Testis (tissue), 2 donors: ENCODE results near the gene PRKAR1B.

Experiments
- POLR2A ChIP-seq: fragments of 450-650 bp; IDR thresholded peaks from one replicate; pipeline ENCODE4 v1.6.1; 2017; ENCODE audit warnings: antibody characterized with exemption, mild to moderate bottlenecking, moderate library complexity
- TF ChIP-seq, protein P1 (sequence below), 3 experiments: fragments of 450-650 bp in 2 of 3; fragments of 200-600 bp in 1 of 3; sonication (generic) in 1 of 3; IDR thresholded peaks; one replicate each; pipeline ENCODE4 v1.5.1; 2016 to 2019; ENCODE audit warnings: antibody characterized with exemption in 3 of 3, mild to moderate bottlenecking in 2 of 3, moderate library complexity in 1 of 3

DNA sequence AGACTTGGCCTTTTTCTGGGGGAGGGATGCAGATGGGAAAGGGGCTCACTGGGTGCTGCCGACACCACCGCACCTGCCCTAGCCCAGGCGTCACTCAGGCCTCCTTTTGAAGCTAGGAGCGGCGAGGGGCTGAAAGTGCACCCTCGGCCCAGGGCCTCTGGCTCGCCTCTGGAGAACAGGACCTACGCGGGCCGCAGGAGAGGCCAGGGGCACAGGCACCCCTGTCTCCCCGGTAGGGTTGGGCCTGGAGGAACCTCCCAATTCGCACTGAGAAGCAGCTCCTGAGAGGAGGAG is 46.5 kb upstream of the PRKAR1B start:
- TF ChIP-seq, protein P1, sequence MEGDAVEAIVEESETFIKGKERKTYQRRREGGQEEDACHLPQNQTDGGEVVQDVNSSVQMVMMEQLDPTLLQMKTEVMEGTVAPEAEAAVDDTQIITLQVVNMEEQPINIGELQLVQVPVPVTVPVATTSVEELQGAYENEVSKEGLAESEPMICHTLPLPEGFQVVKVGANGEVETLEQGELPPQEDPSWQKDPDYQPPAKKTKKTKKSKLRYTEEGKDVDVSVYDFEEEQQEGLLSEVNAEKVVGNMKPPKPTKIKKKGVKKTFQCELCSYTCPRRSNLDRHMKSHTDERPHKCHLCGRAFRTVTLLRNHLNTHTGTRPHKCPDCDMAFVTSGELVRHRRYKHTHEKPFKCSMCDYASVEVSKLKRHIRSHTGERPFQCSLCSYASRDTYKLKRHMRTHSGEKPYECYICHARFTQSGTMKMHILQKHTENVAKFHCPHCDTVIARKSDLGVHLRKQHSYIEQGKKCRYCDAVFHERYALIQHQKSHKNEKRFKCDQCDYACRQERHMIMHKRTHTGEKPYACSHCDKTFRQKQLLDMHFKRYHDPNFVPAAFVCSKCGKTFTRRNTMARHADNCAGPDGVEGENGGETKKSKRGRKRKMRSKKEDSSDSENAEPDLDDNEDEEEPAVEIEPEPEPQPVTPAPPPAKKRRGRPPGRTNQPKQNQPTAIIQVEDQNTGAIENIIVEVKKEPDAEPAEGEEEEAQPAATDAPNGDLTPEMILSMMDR (IDR thresholded peaks at IDR 0.05), result no peak
- no peak for TF ChIP-seq POLR2A
